ENCODE data around the gene HOTAIR.
A peak's percentile ranks its signal among the peaks of the same experiment; 100 is the strongest.

The HOTAIR gene

GRCh38 chr12:53974084-53975063 lies at the start of gene HOTAIR:
HOTAIR (minus strand) TSS chr12:53974954.
- DNase-seq: peak; percentile 58

DNA sequence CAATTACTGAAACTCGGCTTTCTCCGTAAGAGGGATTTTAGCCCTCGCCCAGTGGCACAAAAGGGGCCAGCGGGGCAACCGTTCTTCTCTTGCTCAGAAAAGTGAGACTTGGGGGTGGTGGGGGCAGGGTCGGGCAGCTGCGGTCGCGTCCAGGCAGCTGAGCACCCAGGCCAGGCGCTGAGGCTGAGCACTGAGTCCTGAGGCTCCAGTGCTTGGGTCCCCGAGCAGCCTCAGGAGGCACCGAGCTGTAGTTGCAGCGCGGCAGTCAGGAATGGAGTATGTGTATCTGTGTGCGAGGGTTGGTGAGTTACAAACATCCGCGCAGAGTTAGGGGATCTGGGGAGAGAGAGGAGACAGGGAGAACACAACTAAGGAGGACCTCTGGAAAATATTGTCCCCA lies 49.4 kb upstream of the HOTAIR start:
- no peak for DNase-seq

- no peak for DNase-seq
Measured at GRCh38 chr12:54022960-54023884, 48.5 kb upstream of the HOTAIR start.

DNA sequence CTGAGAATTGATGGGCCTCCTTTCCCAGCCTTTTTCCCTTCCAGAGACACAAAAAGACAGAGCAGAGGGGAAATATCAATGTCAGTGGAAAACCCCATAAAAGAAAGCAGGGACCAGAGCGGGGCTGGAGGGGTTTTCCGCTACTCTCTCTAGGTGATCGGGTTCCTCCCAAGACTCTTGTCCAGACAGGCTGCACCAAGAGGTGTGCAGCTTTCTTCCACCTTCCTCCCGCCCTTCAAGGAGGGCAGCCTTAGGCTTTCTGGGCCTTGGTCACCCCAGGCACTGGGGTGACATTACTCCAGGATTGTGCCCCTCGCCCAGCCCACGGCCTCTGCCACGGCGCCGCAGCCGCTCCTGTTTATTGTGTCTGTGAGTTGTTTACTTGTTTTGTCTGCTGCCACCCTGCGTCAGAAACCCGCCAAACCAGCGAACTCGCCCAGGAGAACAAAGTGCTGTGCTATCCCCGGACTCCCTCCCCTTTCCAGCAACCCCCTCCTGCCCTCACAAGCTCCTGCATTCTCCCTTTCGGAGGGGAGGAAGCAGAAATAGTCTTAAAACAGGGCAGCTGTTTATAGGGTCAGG lies 46.8 kb upstream of the HOTAIR start:
- DNase-seq: no peak

DNA sequence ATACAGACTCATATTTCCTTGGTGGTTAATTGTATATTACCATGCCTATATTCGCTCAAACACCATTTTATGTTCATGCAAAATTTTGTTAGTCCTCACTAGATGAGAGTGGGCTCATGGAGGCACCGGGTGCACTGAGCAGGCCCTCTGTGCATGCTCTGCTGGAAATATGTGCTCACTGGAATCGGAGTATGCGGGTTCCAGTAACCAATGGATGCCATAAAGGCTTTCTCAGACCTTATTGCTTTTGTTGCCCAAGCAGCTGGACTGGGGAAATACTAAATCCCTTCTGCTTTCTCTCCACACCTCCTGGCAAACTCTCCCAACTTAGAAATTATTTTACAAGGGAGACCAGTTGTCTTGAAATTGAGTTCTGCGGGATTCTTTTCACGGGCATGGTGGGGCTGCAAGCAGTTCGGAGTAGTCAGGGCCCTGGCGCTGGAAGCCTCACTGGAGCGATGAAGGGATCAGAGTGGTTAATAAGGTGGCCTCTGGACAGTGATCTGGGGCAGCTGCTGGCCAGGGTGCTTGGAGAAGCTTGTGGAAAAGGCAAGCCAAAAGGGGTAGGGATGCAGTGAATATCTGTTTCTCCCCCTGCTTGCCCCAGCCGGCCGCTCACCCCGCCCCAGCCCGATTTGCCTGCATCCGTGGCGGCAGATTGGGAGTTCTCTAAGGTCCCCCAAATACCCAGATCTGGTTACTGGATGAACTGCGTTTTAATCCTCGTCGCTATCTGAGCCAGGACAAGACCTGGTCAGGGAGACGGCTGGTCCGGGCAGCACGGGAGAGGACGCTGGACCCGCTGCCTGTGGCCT lies 46.0 kb upstream of the HOTAIR start:
- DNase-seq: no peak

- DNase-seq: no peak
Measured at GRCh38 chr12:54019924-54020590, 45.3 kb upstream of the HOTAIR start.

DNA sequence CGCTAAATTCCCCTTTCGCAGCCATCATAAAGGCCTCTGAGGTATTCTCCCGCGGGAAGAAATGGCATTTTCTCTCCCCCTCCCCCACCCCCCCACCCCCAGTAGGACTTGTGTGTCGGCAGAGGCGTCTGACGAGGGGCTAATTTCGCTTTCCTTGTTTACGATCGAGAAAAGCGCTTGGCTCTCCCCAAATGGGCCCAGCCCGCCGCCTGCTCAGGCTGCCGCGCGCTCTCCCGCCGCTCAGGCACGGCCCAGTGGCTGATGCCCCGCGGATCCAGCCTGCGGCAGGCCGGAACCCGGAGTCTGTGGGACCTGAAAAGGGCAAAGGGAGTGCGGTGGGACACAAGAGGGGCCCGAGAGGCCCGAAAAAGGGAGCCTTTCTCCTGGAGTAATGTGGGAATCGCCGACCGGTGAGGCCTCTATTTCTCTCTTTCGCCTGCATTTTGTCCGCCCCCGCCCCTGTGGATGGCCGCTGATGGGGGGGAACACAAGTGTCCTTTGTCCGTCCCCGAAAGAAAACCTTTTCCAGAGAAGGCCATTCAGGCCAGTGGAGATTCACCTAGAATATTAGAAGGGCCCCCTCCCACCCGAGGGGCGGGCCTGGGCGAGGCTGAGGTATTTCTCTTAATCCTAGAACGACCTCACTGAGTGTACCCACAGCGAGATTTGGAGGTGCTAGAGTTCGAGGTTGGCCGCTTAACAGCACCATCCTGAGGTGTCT lies 44.5 kb upstream of the HOTAIR start:
- no peak for DNase-seq

DNA sequence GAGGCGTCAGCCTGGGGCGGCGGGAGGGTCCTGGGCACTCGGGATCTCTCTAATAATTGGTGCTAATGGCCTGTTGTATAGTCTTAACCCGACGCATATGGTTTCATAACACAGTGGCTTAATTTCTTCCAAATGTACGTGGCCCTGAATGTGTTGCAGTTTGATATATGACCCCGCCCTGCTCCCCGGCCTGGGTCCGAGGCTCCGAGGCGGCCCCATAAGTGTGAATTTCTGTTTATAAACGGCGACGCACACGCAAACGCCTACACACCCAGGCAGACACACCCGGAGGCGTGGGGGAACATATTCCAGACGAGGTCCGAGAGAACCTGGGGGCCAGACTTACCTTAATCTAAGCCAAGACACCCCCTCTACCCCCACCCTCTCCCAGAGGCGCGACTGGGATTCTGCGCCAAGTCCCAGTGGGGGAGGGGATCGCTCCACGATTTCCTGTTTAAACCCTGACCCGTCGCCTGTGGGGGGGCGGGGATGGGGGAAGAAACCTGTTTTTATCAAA lies 43.8 kb upstream of the HOTAIR start:
- DNase-seq: no peak

DNA sequence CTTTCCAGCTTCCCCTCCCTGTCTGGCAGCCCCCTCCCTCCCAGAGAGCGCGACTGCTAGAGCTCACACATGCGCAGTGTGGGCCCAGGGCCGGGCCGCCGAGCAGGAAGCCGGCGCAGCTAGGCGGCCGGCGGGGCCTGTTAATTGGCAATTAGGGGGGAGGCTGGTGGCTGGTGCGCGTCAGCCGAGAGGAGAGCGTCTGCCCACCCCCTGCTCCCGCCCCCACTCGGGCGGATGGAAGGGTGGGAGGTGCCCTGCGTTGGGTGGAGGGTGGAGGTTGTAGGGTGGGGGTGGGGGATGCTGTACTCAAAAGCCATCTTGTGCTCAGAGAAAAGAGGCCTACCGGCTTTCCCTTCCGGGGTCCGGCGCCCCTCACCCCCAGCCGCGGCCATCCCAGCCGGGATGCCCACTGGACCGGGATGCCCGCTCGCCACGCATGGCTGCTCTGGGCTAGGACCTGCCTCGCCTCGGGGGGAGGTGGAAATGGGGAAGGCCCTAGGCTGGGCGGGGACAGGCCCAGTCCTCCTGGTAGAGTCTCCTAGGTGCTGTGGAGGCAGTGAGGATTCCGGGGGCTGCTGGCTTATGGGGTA lies 43.2 kb upstream of the HOTAIR start:
- DNase-seq: peak; percentile 33

GRCh38 chr12:54017027-54017788 lies 42.5 kb upstream of the HOTAIR start:
- no peak for DNase-seq

GRCh38 chr12:54016478-54016964 lies 41.8 kb upstream of the HOTAIR start:
- peak; percentile 67 for DNase-seq

DNA sequence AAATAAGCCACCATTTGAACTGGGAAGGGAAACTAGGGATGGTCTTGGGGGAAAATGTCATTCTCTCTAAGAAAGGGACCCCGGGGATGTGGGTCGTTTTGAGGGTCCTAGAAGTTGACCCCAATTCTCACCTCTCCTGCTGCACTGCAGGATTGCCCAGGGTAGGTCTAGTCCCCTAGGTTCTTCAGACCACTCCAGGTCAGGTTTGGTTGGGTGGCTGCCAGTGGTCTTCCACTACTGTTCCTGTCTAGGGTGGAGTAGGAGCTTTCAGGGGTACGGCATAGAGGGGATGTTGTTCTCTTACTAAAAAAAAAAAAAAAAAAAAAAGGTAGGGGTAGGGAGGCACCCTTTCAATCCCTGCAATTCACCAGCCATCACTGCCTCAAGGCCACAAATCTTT lies 41.3 kb upstream of the HOTAIR start:
- DNase-seq: no peak

DNA sequence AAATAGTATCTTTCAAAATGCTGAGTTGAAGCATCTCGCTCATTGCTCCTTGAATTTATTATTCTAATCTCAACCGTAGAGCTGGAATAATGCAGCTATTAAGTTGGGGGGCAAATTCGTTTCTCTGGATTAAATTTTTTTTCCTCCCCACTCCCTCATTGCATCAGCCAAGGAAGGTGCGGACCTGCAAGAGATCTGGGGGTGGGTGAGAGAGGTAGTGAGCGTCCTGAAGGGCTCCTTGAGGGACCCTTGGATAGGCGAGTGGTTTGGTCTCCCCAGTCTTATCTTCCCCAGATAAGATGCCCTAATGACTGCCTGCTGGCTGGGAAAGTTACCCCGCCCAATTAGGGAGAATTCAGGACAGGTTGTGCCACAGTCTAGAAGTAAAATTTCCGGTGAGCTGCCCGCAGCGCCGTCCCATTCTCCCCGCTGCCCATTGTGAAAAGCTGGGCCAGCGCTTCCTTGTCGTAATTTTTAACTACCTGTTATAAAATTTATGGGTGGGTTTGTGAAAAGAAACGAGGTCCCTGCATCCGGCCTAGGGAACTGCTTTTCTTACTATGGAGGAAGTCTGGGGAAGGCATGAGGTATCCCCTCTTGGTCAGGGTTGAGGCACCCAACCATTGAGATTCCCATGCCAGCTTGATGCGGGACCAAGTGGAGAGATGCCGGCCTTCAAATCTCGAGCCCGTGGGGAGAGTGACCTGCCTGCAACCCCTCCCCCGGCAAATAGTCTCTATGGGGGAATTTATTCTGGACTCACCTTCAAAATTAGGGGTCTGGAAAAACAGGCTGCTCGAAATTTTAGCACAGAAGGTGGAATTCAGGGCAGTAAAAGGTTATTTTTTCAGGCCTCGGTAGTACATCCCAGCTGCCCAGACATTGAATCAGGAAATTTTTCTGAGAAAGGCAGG lies 40.5 kb upstream of the HOTAIR start:
- no peak for DNase-seq

- no peak for DNase-seq
Measured at GRCh38 chr12:54014377-54015017, 39.7 kb upstream of the HOTAIR start.

DNA sequence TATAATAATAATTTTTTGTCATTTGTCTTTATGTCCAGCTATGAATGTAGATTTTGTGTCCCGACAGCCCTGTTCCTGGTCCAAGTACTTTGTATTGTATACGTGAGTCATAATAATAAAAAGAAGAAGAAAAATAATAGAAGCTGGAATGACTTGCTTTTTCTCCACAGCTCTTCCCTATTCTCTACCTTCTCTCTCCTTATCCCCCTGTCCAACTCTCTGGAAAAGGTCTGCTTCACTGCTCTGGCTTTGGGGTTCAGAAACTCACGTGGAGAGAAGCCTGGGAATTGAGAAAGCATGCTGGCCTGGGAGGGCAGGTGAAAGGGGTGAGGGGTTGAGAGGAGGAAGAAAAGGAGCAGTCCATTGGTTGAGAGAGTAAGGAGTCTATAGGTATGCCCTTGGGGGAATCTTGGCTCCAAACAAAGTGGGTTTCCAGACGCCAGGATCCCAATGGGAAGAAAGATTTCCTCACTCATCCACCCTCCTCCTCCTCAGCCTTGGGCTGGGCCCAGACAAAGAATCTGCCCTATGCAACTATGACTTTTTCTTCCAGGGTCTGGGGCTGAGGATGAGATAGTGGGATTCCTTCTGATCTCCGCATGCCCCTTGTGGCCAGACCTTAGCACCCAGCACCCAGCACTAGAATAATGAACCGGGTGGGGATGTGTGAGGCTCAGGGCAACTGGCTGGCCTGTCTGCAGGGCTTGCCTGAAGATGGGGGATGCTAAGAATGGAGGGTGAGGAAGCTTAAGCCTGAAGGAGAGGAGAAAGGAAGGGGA lies 38.1 kb upstream of the HOTAIR start:
- no peak for DNase-seq

DNA sequence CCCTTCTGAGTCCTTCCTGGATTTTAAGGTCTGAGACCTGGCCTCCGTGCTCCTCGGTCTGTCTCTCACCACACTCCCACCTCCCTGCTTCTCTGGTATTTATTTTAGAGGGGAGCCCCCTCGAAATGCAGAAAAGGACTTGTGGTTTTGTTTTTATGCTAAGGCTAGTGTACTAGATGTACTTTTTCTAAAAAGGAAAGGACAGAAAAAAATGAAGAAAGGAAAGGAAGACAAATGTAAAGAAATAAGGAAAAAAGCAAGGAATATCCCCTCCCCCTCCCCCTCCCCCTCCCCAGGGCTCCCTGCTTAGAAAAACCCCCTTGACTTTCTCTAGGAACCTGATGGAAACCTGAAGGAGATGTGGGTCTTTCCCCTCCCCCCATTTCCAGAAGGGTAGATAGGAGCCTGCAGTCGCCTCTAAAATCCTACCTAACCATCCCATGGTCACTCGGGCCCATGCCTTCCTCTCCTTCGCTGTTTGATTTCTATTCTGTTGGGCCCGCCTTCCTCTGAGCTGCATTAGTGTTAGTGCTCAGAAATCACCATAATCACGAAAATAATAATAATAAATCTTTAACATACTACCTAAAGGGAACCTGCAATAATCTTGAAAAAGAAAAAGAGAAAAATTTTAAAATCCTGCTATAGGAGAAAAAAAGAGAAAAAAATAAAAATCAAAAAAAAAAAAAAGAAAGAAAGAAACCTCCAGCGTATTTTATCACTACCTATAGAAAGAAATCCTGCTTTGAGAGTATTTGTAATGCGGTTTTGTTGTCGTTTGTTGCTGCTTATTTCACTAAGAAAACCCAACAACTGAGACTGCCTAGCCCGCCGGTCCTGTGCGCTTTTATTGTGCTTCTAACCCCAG lies 37.1 kb upstream of the HOTAIR start:
- DNase-seq: no peak

Measured in HCEC 1CT (cell line).